GM19397 (cell line): Measurements from ENCODE around the gene CNTF.
"Not testable (repeated sequence)": the region's sequence is repeated elsewhere in the genome, so short reads cannot be mapped to it uniquely, and the experiment has no call there.

Experiments used
- ATAC-seq: cut with Tn5 transposase; IDR thresholded peaks from one replicate; pipeline ENCODE4 v1.9.1; 2021; ENCODE audit warnings: mild to moderate bottlenecking, moderate library complexity; ENCODE audit not compliant: unreplicated experiment

CNTF gene

GRCh38 chr11:58622344-58622743 lies at the start of gene CNTF:
CNTF (plus strand) TSS chr11:58622665; CDS start chr11:58622753, 88 bp downstream.
- ATAC-seq: no peak

GRCh38 chr11:58572906-58573305 lies 49.6 kb upstream of the CNTF start:
- ATAC-seq: not testable (repeated sequence)

- no peak for ATAC-seq
These were observed 48.9 kb upstream of the CNTF start for GRCh38 chr11:58573451-58574104.

GRCh38 chr11:58574881-58575280 lies 47.6 kb upstream of the CNTF start:
- no peak for ATAC-seq

- ATAC-seq: no peak
These were observed 47.0 kb upstream of the CNTF start, which contains the start of gene LPXN for GRCh38 chr11:58575377-58576020. LPXN (minus strand) TSS chr11:58575856; CDS start chr11:58575772, 84 bp downstream.

GRCh38 chr11:58576887-58577471 lies 45.5 kb upstream of the CNTF start:
- ATAC-seq: no peak

- ATAC-seq: peak; percentile 40
These were observed 44.8 kb upstream of the CNTF start for GRCh38 chr11:58577555-58578135.

GRCh38 chr11:58578136-58578634 lies 44.3 kb upstream of the CNTF start:
- peak; percentile 17 for ATAC-seq

- ATAC-seq: peak; percentile 44
These were observed 43.8 kb upstream of the CNTF start, which contains the start of gene ZFP91 for GRCh38 chr11:58578635-58579191. ZFP91 (plus strand) TSS chr11:58579063; CDS start chr11:58579282, 219 bp downstream.

- ATAC-seq: peak; percentile 41
These were observed 43.0 kb upstream of the CNTF start for GRCh38 chr11:58579192-58580129.

GRCh38 chr11:58580311-58580710 lies 42.2 kb upstream of the CNTF start:
- no peak for ATAC-seq

GRCh38 chr11:58582437-58582836 lies 40.0 kb upstream of the CNTF start:
- no peak for ATAC-seq

GRCh38 chr11:58586998-58587397 lies 35.5 kb upstream of the CNTF start:
- no peak for ATAC-seq

- no peak for ATAC-seq
These were observed 30.8 kb upstream of the CNTF start for GRCh38 chr11:58591659-58592058.

GRCh38 chr11:58592760-58593472 lies 29.5 kb upstream of the CNTF start:
- no peak for ATAC-seq

- ATAC-seq: no peak
These were observed 27.6 kb upstream of the CNTF start for GRCh38 chr11:58594826-58595225.

- no peak for ATAC-seq
These were observed 25.8 kb upstream of the CNTF start for GRCh38 chr11:58596621-58597020.

GRCh38 chr11:58597486-58598144 lies 24.9 kb upstream of the CNTF start:
- no peak for ATAC-seq

- ATAC-seq: no peak
These were observed 22.0 kb upstream of the CNTF start for GRCh38 chr11:58600510-58600909.
